Activated naive CD4-positive, alpha-beta T cell treated with anti-CD3 and anti-CD28 coated beads, Interleukin-2, amount 50 U/mL, for 72 hours (primary cell): ENCODE results near the gene CLEC2D. TPM values are rescaled to one million over a fixed set of nuclear protein-coding genes. Genes with fewer than 3 reads are reported as not detected.
"Not testable (repeated sequence)": the region's sequence is repeated elsewhere in the genome, so short reads cannot be mapped to it uniquely, and the experiment has no call there.

ENCODE experiments used
- ATAC-seq, 2 donors: fragments of 150-1000 bp; cut with Tn5 transposase; 2 replicates each; pipeline ENCODE4 v1.10.0; 2021; ENCODE audit warnings: mild to moderate bottlenecking in 2 of 2, moderate library complexity in 2 of 2
- DNase-seq, 2 donors: peaks; one replicate each; pipeline ENCODE4 v3.0.0; 2021 to 2022; ENCODE audit warnings: low spot score in 2 of 2
- H3K27ac Mint-ChIP-seq, 2 donors: one replicate each; pipeline ENCODE4 v1.8.0; 2022; ENCODE audit warnings: mild to moderate bottlenecking in 2 of 2, mixed read lengths in 2 of 2
- H3K36me3 Mint-ChIP-seq, 2 donors: one replicate each; pipeline ENCODE4 v1.8.0; 2022; ENCODE audit warnings: mixed read lengths in 2 of 2
- H3K9me3 Mint-ChIP-seq, 2 donors: one replicate each; pipeline ENCODE4 v1.8.0; 2022; ENCODE audit warnings: mixed read lengths in 2 of 2
- total RNA-seq, 2 donors: library from RNA; stranded (reverse); gene quantifications; one replicate each; pipeline ENCODE4 v1.2.3, GENCODE V29; 2022

CLEC2D gene
- total RNA-seq, 2 donors from 2014 or later = 182 to 270 TPM

GRCh38 chr12:9682508-9682907 lies 13.0 kb downstream of the CLEC2D start:
- H3K27ac Mint-ChIP-seq = peak overlapping the region in 1 of 2 donors; percentile 32
- not testable (repeated sequence) for ATAC-seq, DNase-seq
- H3K36me3 Mint-ChIP-seq = peaks cover 72 to 88% of the 10 kb centered on the region in 2 donors
- peaks cover 9 to 28% of the 10 kb centered on the region in 2 donors for H3K9me3 Mint-ChIP-seq

GRCh38 chr12:9682949-9683348 lies 13.4 kb downstream of the CLEC2D start:
- Mint-ChIP-seq H3K27ac (peak overlapping the region in 1 of 2 donors; percentile 32), H3K9me3 (peaks cover 9 to 28% of the 10 kb centered on the region in 2 donors), H3K36me3 (peaks cover 68 to 84% of the 10 kb centered on the region in 2 donors)
- ATAC-seq, DNase-seq: not testable (repeated sequence)

GRCh38 chr12:9685366-9685765 lies 15.9 kb downstream of the CLEC2D start:
- DNase-seq = not testable (repeated sequence)
- Mint-ChIP-seq H3K27ac (peak overlapping the region; percentile 32 to 44), H3K9me3 (peaks cover 3 to 34% of the 10 kb centered on the region in 2 donors), H3K36me3 (peaks cover 70 to 85% of the 10 kb centered on the region in 2 donors)
- peak in 1 of 2 donors; percentile 28 for ATAC-seq

GRCh38 chr12:9685915-9686314 lies 16.4 kb downstream of the CLEC2D start:
- H3K36me3 Mint-ChIP-seq = peaks cover 73 to 85% of the 10 kb centered on the region in 2 donors
- H3K27ac Mint-ChIP-seq = peak overlapping the region; percentile 27 to 82
- ATAC-seq (peak in 1 of 2 donors; percentile 21), DNase-seq (no peak)
- peaks cover 3 to 32% of the 10 kb centered on the region in 2 donors for H3K9me3 Mint-ChIP-seq

- peak; percentile 63 to 78 for ATAC-seq
- no peak overlapping the region for H3K27ac Mint-ChIP-seq
- peaks cover 3 to 30% of the 10 kb centered on the region in 2 donors for H3K9me3 Mint-ChIP-seq
- DNase-seq = no peak
- peaks cover 78 to 85% of the 10 kb centered on the region in 2 donors for H3K36me3 Mint-ChIP-seq
Measured at GRCh38 chr12:9687228-9687627, 17.7 kb downstream of the CLEC2D start.

GRCh38 chr12:9692909-9693308 lies 23.4 kb downstream of the CLEC2D start:
- DNase-seq (no peak), ATAC-seq (no peak)
- H3K9me3 Mint-ChIP-seq = peaks cover 11 to 27% of the 10 kb centered on the region in 2 donors
- peaks cover 60 to 91% of the 10 kb centered on the region in 2 donors for H3K36me3 Mint-ChIP-seq
- H3K27ac Mint-ChIP-seq = no peak overlapping the region

GRCh38 chr12:9694241-9694640 lies 24.7 kb downstream of the CLEC2D start:
- peaks cover 51 to 78% of the 10 kb centered on the region in 2 donors for H3K36me3 Mint-ChIP-seq
- H3K27ac Mint-ChIP-seq = peak overlapping the region in 1 of 2 donors; percentile 53
- DNase-seq (no peak), ATAC-seq (no peak)
- H3K9me3 Mint-ChIP-seq = peaks cover 8 to 19% of the 10 kb centered on the region in 2 donors

GRCh38 chr12:9695150-9695549 lies 25.6 kb downstream of the CLEC2D start:
- Mint-ChIP-seq H3K9me3 (peaks cover 8 to 12% of the 10 kb centered on the region in 2 donors), H3K27ac (peak overlapping the region; percentile 73 to 75), H3K36me3 (peaks cover 42 to 69% of the 10 kb centered on the region in 2 donors)
- DNase-seq, ATAC-seq: not testable (repeated sequence)

GRCh38 chr12:9695661-9696060 lies 26.1 kb downstream of the CLEC2D start:
- ATAC-seq, DNase-seq: not testable (repeated sequence)
- H3K27ac Mint-ChIP-seq = peak overlapping the region; percentile 73 to 75
- peaks cover 9 to 12% of the 10 kb centered on the region in 2 donors for H3K9me3 Mint-ChIP-seq
- H3K36me3 Mint-ChIP-seq = peaks cover 41 to 64% of the 10 kb centered on the region in 2 donors

GRCh38 chr12:9697619-9698018 lies 28.1 kb downstream of the CLEC2D start:
- peaks cover 22 to 44% of the 10 kb centered on the region in 2 donors for H3K36me3 Mint-ChIP-seq
- DNase-seq = no peak
- peak overlapping the region in 1 of 2 donors; percentile 66 for H3K27ac Mint-ChIP-seq
- ATAC-seq = peak; percentile 23 to 30
- H3K9me3 Mint-ChIP-seq = peaks cover 6 to 12% of the 10 kb centered on the region in 2 donors

- no peak for ATAC-seq
- Mint-ChIP-seq H3K27ac (peak overlapping the region in 1 of 2 donors; percentile 66), H3K36me3 (peaks cover 17 to 36% of the 10 kb centered on the region in 2 donors), H3K9me3 (peaks cover 6 to 12% of the 10 kb centered on the region in 2 donors)
- no peak for DNase-seq
Measured at GRCh38 chr12:9698681-9699080, 29.2 kb downstream of the CLEC2D start.

- Mint-ChIP-seq H3K27ac (peak overlapping the region in 1 of 2 donors; percentile 66), H3K36me3 (peaks cover 14 to 29% of the 10 kb centered on the region in 2 donors), H3K9me3 (peaks cover 8 to 12% of the 10 kb centered on the region in 2 donors)
- ATAC-seq = peak in 1 of 2 donors; percentile 8
- no peak for DNase-seq
Measured at GRCh38 chr12:9699269-9699897, 29.9 kb downstream of the CLEC2D start.

GRCh38 chr12:9699898-9700605 lies 30.5 kb downstream of the CLEC2D start:
- peaks cover 8 to 24% of the 10 kb centered on the region in 2 donors for H3K36me3 Mint-ChIP-seq
- ATAC-seq (no peak), DNase-seq (no peak)
- H3K9me3 Mint-ChIP-seq = peaks cover 12% of the 10 kb centered on the region in 2 donors
- H3K27ac Mint-ChIP-seq = peak overlapping the region in 1 of 2 donors; percentile 82

- Mint-ChIP-seq H3K9me3 (peaks cover 8 to 13% of the 10 kb centered on the region in 2 donors), H3K27ac (peak overlapping the region in 1 of 2 donors; percentile 82), H3K36me3 (peaks cover 3 to 24% of the 10 kb centered on the region in 2 donors)
- DNase-seq (no peak), ATAC-seq (no peak)
Measured at GRCh38 chr12:9700606-9700956, 31.1 kb downstream of the CLEC2D start.

GRCh38 chr12:9701380-9702154 lies 32.1 kb downstream of the CLEC2D start:
- peak; percentile 61 to 77 for ATAC-seq

GRCh38 chr12:9702255-9702654 lies 32.7 kb downstream of the CLEC2D start:
- Mint-ChIP-seq H3K9me3 (peaks cover 10 to 17% of the 10 kb centered on the region in 2 donors), H3K27ac (peak overlapping the region; percentile 70 to 82), H3K36me3 (peaks cover 6 to 21% of the 10 kb centered on the region in 2 donors)
- peak; percentile 34 to 56 for ATAC-seq
- no peak for DNase-seq

More at GRCh38 chr12:9701380-9702154, 32.1 kb downstream of the CLEC2D start:
- Mint-ChIP-seq H3K27ac (peak overlapping the region; percentile 70 to 82), H3K9me3 (peaks cover 10 to 17% of the 10 kb centered on the region in 2 donors), H3K36me3 (peaks cover 6 to 24% of the 10 kb centered on the region in 2 donors)
- no peak for DNase-seq
